B cell (primary cell): Measurements from ENCODE around the gene C17orf50. TPM values are rescaled to one million over a fixed set of nuclear protein-coding genes. Genes with fewer than 3 reads are reported as not detected.

Experiments
- ATAC-seq: fragments of 200-7000 bp; cut with Tn5 transposase; one replicate; pipeline ENCODE4 v1.10.0; 2021; ENCODE audit warnings: low read depth, mild to moderate bottlenecking, moderate number of reproducible peaks, moderate library complexity
- CTCF ChIA-PET: fragments of 350-600 bp; sonication (Branson Sonifier 250); formaldehyde crosslinking; loops from one replicate; lab custom pipeline; 2021; ENCODE audit warnings: antibody characterized with exemption, inconsistent platforms; lab: Charles Lee
- POLR2A ChIA-PET: fragments of 350-600 bp; sonication (Branson Sonifier 250); formaldehyde crosslinking; loops from one replicate; lab custom pipeline; 2021; ENCODE audit warnings: antibody characterized with exemption; lab: Charles Lee
- DNase-seq: peaks from one replicate; pipeline ENCODE4 v3.0.0; 2013
- H2AFZ ChIP-seq: 2 replicates; pipeline ENCODE4 v1.6.1; 2012; ENCODE audit warnings: mild to moderate bottlenecking, low read depth, low read length; ENCODE audit not compliant: insufficient read depth, poor library complexity, severe bottlenecking
- H3K27ac ChIP-seq, 2 donors: 1 replicate in 1 of 2; 2 replicates in 1 of 2; pipeline ENCODE4 v1.5.1; 2012 to 2013; ENCODE audit warnings: low read length in 2 of 2, mild to moderate bottlenecking in 2 of 2, moderate library complexity in 1 of 2
- H3K27me3 ChIP-seq, 4 experiments: fragments of 200-600 bp in 1 of 4; sonication (generic) in 1 of 4; replicated peaks in 1 of 4; 1 replicate in 2 of 4; 2 replicates in 2 of 4; pipeline versions ENCODE4 v1.6.1 to v1.7.0; 2013 to 2016; ENCODE audit warnings: low read length in 3 of 4, mild to moderate bottlenecking in 2 of 4, mixed read lengths in 1 of 4, moderate library complexity in 1 of 4; ENCODE audit not compliant: insufficient read depth in 4 of 4, control insufficient read depth in 3 of 4; ENCODE audit errors: control extremely low read depth in 1 of 4
- H3K36me3 ChIP-seq, 2 experiments: replicated peaks in 1 of 2; 1 replicate in 1 of 2; 2 replicates in 1 of 2; pipeline versions ENCODE4 v1.6.1 to v1.7.1; 2013; ENCODE audit warnings: low read length in 1 of 2; ENCODE audit not compliant: insufficient read depth in 2 of 2, control insufficient read depth in 1 of 2; ENCODE audit errors: control extremely low read depth in 1 of 2, extremely low read depth in 1 of 2
- H3K4me1 ChIP-seq, 2 donors: fragments of 200-600 bp in 1 of 2; sonication (generic) in 1 of 2; 1 replicate in 1 of 2; 2 replicates in 1 of 2; pipeline versions ENCODE4 v1.5.1 to v1.6.1; 2013 to 2017; ENCODE audit warnings: low read length in 2 of 2; ENCODE audit not compliant: control insufficient read depth in 2 of 2, insufficient read depth in 2 of 2
- H3K4me2 ChIP-seq: replicated peaks from 2 replicates; pipeline ENCODE3; 2012; ENCODE audit warnings: mild to moderate bottlenecking, low read depth, low read length; ENCODE audit not compliant: poor library complexity, severe bottlenecking
- H3K4me3 ChIP-seq, 5 experiments: fragments of 200-600 bp in 1 of 5; sonication (generic) in 1 of 5; 1 replicate in 3 of 5; 2 replicates in 2 of 5; pipeline versions ENCODE4 v1.5.1 to v1.7.0; 2011 to 2016; ENCODE audit warnings: low read length in 4 of 5, mild to moderate bottlenecking in 4 of 5, low read depth in 2 of 5, control low read depth in 1 of 5, moderate library complexity in 1 of 5; ENCODE audit not compliant: insufficient read depth in 1 of 5; ENCODE audit errors: control extremely low read depth in 1 of 5, extremely low read depth in 1 of 5
- H3K79me2 ChIP-seq: fragments of 200-600 bp; sonication (generic); one replicate; pipeline ENCODE4 v1.6.0; 2016; ENCODE audit warnings: low read length; ENCODE audit not compliant: control insufficient read depth, insufficient read depth
- H3K9ac ChIP-seq: fragments of 200-600 bp; sonication (generic); 2 replicates; pipeline ENCODE4 v1.6.1; 2017; ENCODE audit warnings: mild to moderate bottlenecking, low read length, moderate library complexity
- H3K9me3 ChIP-seq, 3 donors: one replicate each; pipeline versions ENCODE4 v1.6.1 to v1.7.1; 2013; ENCODE audit warnings: low read length in 2 of 3; ENCODE audit not compliant: control insufficient read depth in 2 of 3, insufficient read depth in 1 of 3; ENCODE audit errors: control extremely low read depth in 1 of 3
- H4K20me1 ChIP-seq: 2 replicates; pipeline ENCODE4 v1.6.0; 2012; ENCODE audit warnings: mild to moderate bottlenecking, low read length; ENCODE audit not compliant: insufficient read depth, control insufficient read depth, poor library complexity, severe bottlenecking
- H3K27ac Mint-ChIP-seq: one replicate; pipeline ENCODE4 v1.8.0; 2021; ENCODE audit warnings: mixed read lengths
- H3K27me3 Mint-ChIP-seq: one replicate; pipeline ENCODE4 v1.8.0; 2021; ENCODE audit warnings: mixed read lengths
- H3K4me1 Mint-ChIP-seq: one replicate; pipeline ENCODE4 v1.8.0; 2021; ENCODE audit warnings: mixed read lengths
- H3K4me3 Mint-ChIP-seq: one replicate; pipeline ENCODE4 v1.8.0; 2021; ENCODE audit warnings: mixed read lengths
- H3K9me3 Mint-ChIP-seq: one replicate; pipeline ENCODE4 v1.8.0; 2022; ENCODE audit warnings: mixed read lengths; ENCODE audit not compliant: insufficient read depth
- CTCF ChIP-seq: fragments of 200-600 bp; IDR thresholded peaks from one replicate; pipeline ENCODE4 v1.8.0; 2022; ENCODE audit warnings: antibody characterized with exemption, mild to moderate bottlenecking
- EZH2 ChIP-seq: IDR thresholded peaks from 2 replicates; pipeline ENCODE4 v1.6.1; 2012; ENCODE audit warnings: borderline replicate concordance, low read depth, mild to moderate bottlenecking, moderate library complexity, low read length; ENCODE audit not compliant: insufficient read depth, poor library complexity, severe bottlenecking
- WGBS: methylation state at CpG from one replicate; pipeline ENCODE4 v1.1.5; 2013; ENCODE audit warnings: missing lambda C conversion rate; ENCODE audit not compliant: insufficient coverage; 5-methylcytosine and 5-hydroxymethylcytosine counted together
- intact Hi-C: fragments of 100-400 bp; cut with micrococcal nuclease; formaldehyde crosslinking; loops from one replicate; pipeline ENCODE4 v1.10.0; 2022
- polyA plus RNA-seq: library from polyadenylated mRNA; depleted of rRNA; stranded (reverse); fragments of >200 nt; gene quantifications from 2 replicates; pipeline ENCODE4 v1.2.3, GENCODE V29; 2012
- total RNA-seq, 2 donors: library from RNA; stranded (reverse); fragments of 120-200 nt in 1 of 2; gene quantifications; 1 replicate in 1 of 2; 2 replicates in 1 of 2; pipeline versions ENCODE4 v1.2.3 to v1.2.4, GENCODE V29; 2013 to 2022

Gene C17orf50
- total and polyA plus RNA-seq, 2 donors (not counting 1 experiment from before 2014, with no cell fraction given) = not detected

- no peak overlapping the region for H3K9ac ChIP-seq
- no peaks in the 10 kb centered on the region for H4K20me1 ChIP-seq
- H3K27me3 ChIP-seq = peaks cover 0 to 53% (median 28%) of the 10 kb centered on the region in 4 experiments
- ChIA-PET POLR2A (no interaction called here), CTCF (interaction anchor here (1.3 to 7.0 kb wide), 2 partner anchors 13 to 27 kb away, joined by 4 to 62 read pairs; no protein-coding TSS in a partner anchor)
- H3K4me1 ChIP-seq = peaks cover 12 to 14% of the 10 kb centered on the region in 2 donors
- H3K36me3 ChIP-seq = no peaks in the 10 kb centered on the region
- peaks cover 49% of the 10 kb centered on the region for H3K27me3 Mint-ChIP-seq
- H3K4me3 ChIP-seq = no peak overlapping the region
- DNase-seq (no peak), ATAC-seq (no peak)
- H3K9me3 Mint-ChIP-seq = no peaks in the 10 kb centered on the region
- no peak overlapping the region for H2AFZ ChIP-seq
- H3K4me2 ChIP-seq = no peak overlapping the region
- H3K27ac Mint-ChIP-seq = no peak overlapping the region
- H3K4me3 Mint-ChIP-seq = no peak overlapping the region
- H3K79me2 ChIP-seq = no peaks in the 10 kb centered on the region
- 56% methylated on average over 4 of the region's 9 CpGs for WGBS
- H3K27ac ChIP-seq = no peak overlapping the region
- H3K4me1 Mint-ChIP-seq = peaks cover 16% of the 10 kb centered on the region
- TF ChIP-seq CTCF (no peak), EZH2 (no peak)
- H3K9me3 ChIP-seq = no peaks in the 10 kb centered on the region
- intact Hi-C loops = no loop called here
Observed at GRCh38 chr17:35791681-35792350, 31.1 kb downstream of the C17orf50 start.

GRCh38 chr17:35793257-35793656, 32.6 kb downstream of the C17orf50 start:
- Mint-ChIP-seq H3K4me3 (peak overlapping the region; percentile 41), H3K27me3 (peaks cover 46% of the 10 kb centered on the region), H3K9me3 (no peaks in the 10 kb centered on the region), H3K4me1 (peaks cover 16% of the 10 kb centered on the region), H3K27ac (peak overlapping the region; percentile 37)
- H3K36me3 ChIP-seq = no peaks in the 10 kb centered on the region
- no peaks in the 10 kb centered on the region for H3K79me2 ChIP-seq
- no peak for ATAC-seq
- intact Hi-C loops = no loop called here
- DNase-seq = no peak
- H3K4me2 ChIP-seq = no peak overlapping the region
- H3K9ac ChIP-seq = no peak overlapping the region
- TF ChIP-seq CTCF = no peak
- no peaks in the 10 kb centered on the region for H4K20me1 ChIP-seq
- no peak overlapping the region for H3K4me3 ChIP-seq
- no peak overlapping the region for H2AFZ ChIP-seq
- WGBS = 92% methylated on average over 2 of the region's 3 CpGs
- ChIA-PET CTCF (interaction anchor here (1.3 to 7.0 kb wide), 2 partner anchors 12 to 28 kb away, joined by 4 to 62 read pairs; no protein-coding TSS in a partner anchor), POLR2A (no interaction called here)
- H3K9me3 ChIP-seq = no peaks in the 10 kb centered on the region
- peaks cover 12 to 14% of the 10 kb centered on the region in 2 donors for H3K4me1 ChIP-seq
- no peak overlapping the region for H3K27ac ChIP-seq
- H3K27me3 ChIP-seq = peaks cover 0 to 65% (median 32%) of the 10 kb centered on the region in 4 experiments
